Measurements from ENCODE around the gene TAX1BP1.

The TAX1BP1 gene

GRCh38 chr7:27745064-27745583 lies 5.2 kb downstream of the TAX1BP1 start:
- peak overlapping the region; percentile 52 for H3K27ac ChIP-seq (ENCODE audit: poor library complexity, severe bottlenecking)
- peak; percentile 97 for TF ChIP-seq CTCF (IDR thresholded peaks at IDR 0.05; ENCODE audit: poor library complexity, severe bottlenecking)
- ATAC-seq (ENCODE audit: low read depth), result peak; percentile 65

GRCh38 chr7:27746486-27746885 lies 6.5 kb downstream of the TAX1BP1 start:
- Histone ChIP-seq H3K36me3 (ENCODE audit: low read depth) (peaks cover 37% of the 10 kb centered on the region), H3K27me3 (ENCODE audit: insufficient read depth, poor library complexity, severe bottlenecking) (no peaks in the 10 kb centered on the region), H3K9me3 (ENCODE audit: severe bottlenecking) (no peaks in the 10 kb centered on the region), H3K4me3 (ENCODE audit: severe bottlenecking) (no peak overlapping the region), H3K4me1 (ENCODE audit: insufficient read depth, poor library complexity, severe bottlenecking) (peaks cover 30% of the 10 kb centered on the region), H3K27ac (ENCODE audit: poor library complexity, severe bottlenecking) (no peak overlapping the region)
- ATAC-seq (ENCODE audit: low read depth) (no peak), DNase-seq (ENCODE audit: low spot score) (no peak)
- no peak for TF ChIP-seq CTCF (IDR thresholded peaks at IDR 0.05; ENCODE audit: poor library complexity, severe bottlenecking)

More at GRCh38 chr7:27745064-27745583, 5.2 kb downstream of the TAX1BP1 start:
- no peaks in the 10 kb centered on the region for H3K9me3 ChIP-seq (ENCODE audit: severe bottlenecking)
- peaks cover 23% of the 10 kb centered on the region for H3K36me3 ChIP-seq (ENCODE audit: low read depth)
- H3K4me3 ChIP-seq (ENCODE audit: severe bottlenecking), result no peak overlapping the region
- DNase-seq (ENCODE audit: low spot score), result no peak
- peaks cover 30% of the 10 kb centered on the region for H3K4me1 ChIP-seq (ENCODE audit: insufficient read depth, poor library complexity, severe bottlenecking)
- no peaks in the 10 kb centered on the region for H3K27me3 ChIP-seq (ENCODE audit: insufficient read depth, poor library complexity, severe bottlenecking)

DNA sequence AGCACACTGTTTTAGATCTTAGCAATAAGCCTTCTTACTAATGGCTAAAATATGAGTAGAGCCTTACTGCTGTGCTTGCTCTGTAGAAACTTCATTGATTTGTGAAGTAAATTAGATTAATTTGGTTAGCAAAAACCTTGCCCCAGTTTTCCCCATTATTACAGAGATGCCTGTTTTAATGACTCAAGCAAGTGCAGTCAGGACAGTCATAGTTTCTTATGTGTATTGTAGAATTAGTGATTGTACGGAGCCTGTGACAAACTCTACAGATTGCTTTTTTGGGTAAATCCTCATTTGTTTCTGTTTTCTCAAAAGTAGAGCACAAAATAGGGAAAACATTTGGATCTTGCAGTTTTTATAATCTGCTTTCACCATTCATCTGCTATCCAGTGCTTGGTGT lies 7.0 kb downstream of the TAX1BP1 start:
- DNase-seq (ENCODE audit: low spot score) (no peak), ATAC-seq (ENCODE audit: low read depth) (no peak)
- Histone ChIP-seq H3K27ac (ENCODE audit: poor library complexity, severe bottlenecking) (no peak overlapping the region), H3K27me3 (ENCODE audit: insufficient read depth, poor library complexity, severe bottlenecking) (no peaks in the 10 kb centered on the region), H3K9me3 (ENCODE audit: severe bottlenecking) (no peaks in the 10 kb centered on the region), H3K4me3 (ENCODE audit: severe bottlenecking) (no peak overlapping the region), H3K4me1 (ENCODE audit: insufficient read depth, poor library complexity, severe bottlenecking) (peaks cover 26% of the 10 kb centered on the region), H3K36me3 (ENCODE audit: low read depth) (peaks cover 42% of the 10 kb centered on the region)
- TF ChIP-seq CTCF (IDR thresholded peaks at IDR 0.05; ENCODE audit: poor library complexity, severe bottlenecking), result no peak

- H3K27me3 ChIP-seq (ENCODE audit: insufficient read depth, poor library complexity, severe bottlenecking), result no peaks in the 10 kb centered on the region
- peaks cover 18% of the 10 kb centered on the region for H3K4me1 ChIP-seq (ENCODE audit: insufficient read depth, poor library complexity, severe bottlenecking)
- peaks cover 44% of the 10 kb centered on the region for H3K36me3 ChIP-seq (ENCODE audit: low read depth)
- DNase-seq (ENCODE audit: low spot score) (no peak), ATAC-seq (ENCODE audit: low read depth) (no peak)
- H3K27ac ChIP-seq (ENCODE audit: poor library complexity, severe bottlenecking), result no peak overlapping the region
- H3K4me3 ChIP-seq (ENCODE audit: severe bottlenecking), result no peak overlapping the region
- no peaks in the 10 kb centered on the region for H3K9me3 ChIP-seq (ENCODE audit: severe bottlenecking)
- no peak for TF ChIP-seq CTCF (IDR thresholded peaks at IDR 0.05; ENCODE audit: poor library complexity, severe bottlenecking)
These were observed 7.8 kb downstream of the TAX1BP1 start for GRCh38 chr7:27747589-27748368.

- Histone ChIP-seq H3K4me3 (ENCODE audit: severe bottlenecking) (no peak overlapping the region), H3K4me1 (ENCODE audit: insufficient read depth, poor library complexity, severe bottlenecking) (peaks cover 7% of the 10 kb centered on the region), H3K27me3 (ENCODE audit: insufficient read depth, poor library complexity, severe bottlenecking) (no peaks in the 10 kb centered on the region), H3K36me3 (ENCODE audit: low read depth) (peaks cover 50% of the 10 kb centered on the region), H3K27ac (ENCODE audit: poor library complexity, severe bottlenecking) (no peak overlapping the region), H3K9me3 (ENCODE audit: severe bottlenecking) (no peaks in the 10 kb centered on the region)
- TF ChIP-seq CTCF (IDR thresholded peaks at IDR 0.05; ENCODE audit: poor library complexity, severe bottlenecking), result no peak
- no peak for ATAC-seq (ENCODE audit: low read depth)
- DNase-seq (ENCODE audit: low spot score), result no peak
These were observed 10.4 kb downstream of the TAX1BP1 start for GRCh38 chr7:27750316-27750715.

Data from RWPE2 (cell line).